SU-DHL-6 (cell line): ENCODE data around the gene OR9A2.

ENCODE experiments used
- H2AFZ ChIP-seq: fragments of 200-600 bp; sonication (generic); 2 replicates; pipeline ENCODE4 v1.6.1; 2014; ENCODE audit warnings: low read depth, mild to moderate bottlenecking, moderate library complexity, mixed read lengths, antibody characterized with exemption, low read length; ENCODE audit not compliant: severe bottlenecking
- H3F3A ChIP-seq: fragments of 200-600 bp; shearing (Covaris generic); 2 replicates; pipeline ENCODE4 v1.6.0; 2016; ENCODE audit warnings: antibody characterized with exemption, mild to moderate bottlenecking; ENCODE audit not compliant: insufficient read depth
- H3K27ac ChIP-seq: fragments of 200-600 bp; sonication (generic); 2 replicates; pipeline ENCODE4 v1.5.1; 2016; ENCODE audit warnings: low read depth, mild to moderate bottlenecking, low read length, moderate library complexity, mixed read lengths
- H3K27me3 ChIP-seq: fragments of 200-600 bp; sonication (generic), shearing (Covaris generic); 2 replicates; pipeline ENCODE4 v1.6.0; 2014; ENCODE audit warnings: mild to moderate bottlenecking, low read length
- H3K36me3 ChIP-seq: fragments of 200-600 bp; sonication (generic); 2 replicates; pipeline ENCODE4 v1.6.1; 2014; ENCODE audit warnings: mild to moderate bottlenecking, low read length, mixed read lengths
- H3K4me2 ChIP-seq: fragments of 300-600, 200-600 bp; shearing (Covaris generic), sonication (generic); 2 replicates; pipeline ENCODE4 v1.6.0; 2014; ENCODE audit warnings: low read length, low read depth, mild to moderate bottlenecking; ENCODE audit not compliant: poor library complexity, severe bottlenecking
- H3K4me3 ChIP-seq: fragments of 200-600 bp; sonication (generic); 2 replicates; pipeline ENCODE4 v1.5.1; 2014; ENCODE audit warnings: antibody characterized with exemption, low read length, mild to moderate bottlenecking, mixed read lengths; ENCODE audit not compliant: insufficient read depth, poor library complexity, severe bottlenecking
- H3K79me2 ChIP-seq: fragments of 200-600 bp; sonication (generic); 2 replicates; pipeline ENCODE4 v1.6.1; 2014; ENCODE audit warnings: mild to moderate bottlenecking, low read length, moderate library complexity; ENCODE audit not compliant: insufficient read depth
- H3K9ac ChIP-seq: fragments of 200-600 bp; sonication (generic); 2 replicates; pipeline ENCODE4 v1.7.0; 2014; ENCODE audit warnings: mild to moderate bottlenecking, low read length
- H3K9me2 ChIP-seq: fragments of 200-600 bp; sonication (generic); replicated peaks from 2 replicates; pipeline ENCODE4 v1.6.1; 2014; ENCODE audit warnings: low read length; ENCODE audit not compliant: insufficient read depth
- H3K9me3 ChIP-seq: fragments of 200-600 bp; sonication (generic); 2 replicates; pipeline ENCODE4 v1.6.1; 2014; ENCODE audit warnings: low read length, mixed read lengths; ENCODE audit not compliant: insufficient read depth
- H4K20me1 ChIP-seq: fragments of 200-600 bp; sonication (generic); 2 replicates; pipeline ENCODE4 v1.6.1; 2014; ENCODE audit warnings: low read depth, mild to moderate bottlenecking, antibody characterized with exemption, low read length, moderate library complexity, mixed read lengths
- CTCF ChIP-seq: fragments of 200-600 bp; sonication (generic); IDR thresholded peaks from one replicate; pipeline ENCODE4 v1.5.1; 2017; ENCODE audit warnings: antibody characterized with exemption, mild to moderate bottlenecking, low read length, moderate library complexity; ENCODE audit not compliant: insufficient read depth, poor library complexity, severe bottlenecking
- EZH2phosphoT487 ChIP-seq: fragments of 200-600 bp; sonication (generic), shearing (Covaris generic); conservative IDR thresholded peaks from 2 replicates; pipeline ENCODE4 v1.6.1; 2018; ENCODE audit warnings: mild to moderate bottlenecking, antibody characterized with exemption, low read length, moderate library complexity, mixed read lengths

The OR9A2 gene

DNA sequence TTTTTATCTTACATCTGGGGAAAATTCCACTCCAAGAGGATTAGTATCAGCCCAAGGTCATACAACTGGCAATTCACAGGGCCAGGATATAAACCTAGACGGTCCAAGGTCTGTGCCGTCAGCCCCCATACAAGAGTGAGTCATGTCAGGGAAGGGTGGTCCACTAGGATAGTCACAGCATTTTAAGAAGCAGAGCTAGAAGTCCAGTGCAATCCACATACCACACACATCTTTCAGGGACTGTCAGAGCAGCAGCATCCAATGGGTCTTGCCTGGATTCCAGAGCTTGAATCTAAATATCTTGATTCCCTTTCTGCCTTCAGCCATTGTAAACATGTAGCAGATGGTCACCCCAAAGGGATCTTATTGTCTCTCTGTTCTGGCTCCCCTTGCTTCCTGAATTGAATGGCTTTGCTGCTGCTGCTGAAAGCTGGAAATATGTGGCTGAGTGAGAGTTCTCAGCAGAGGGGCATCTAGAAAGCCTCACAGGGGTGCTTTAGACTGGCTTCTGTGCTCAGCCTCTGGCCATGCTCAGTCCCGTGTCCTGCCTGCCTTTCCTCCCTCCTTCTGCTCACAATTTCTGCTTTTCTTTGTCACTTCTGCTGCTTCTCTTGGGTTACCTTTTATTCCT lies 15.3 kb upstream of the OR9A2 start:
- TF ChIP-seq EZH2phosphoT487 (no peak), CTCF (no peak)
- Histone ChIP-seq H4K20me1 (no peaks in the 10 kb centered on the region), H2AFZ (no peak overlapping the region)

DNA sequence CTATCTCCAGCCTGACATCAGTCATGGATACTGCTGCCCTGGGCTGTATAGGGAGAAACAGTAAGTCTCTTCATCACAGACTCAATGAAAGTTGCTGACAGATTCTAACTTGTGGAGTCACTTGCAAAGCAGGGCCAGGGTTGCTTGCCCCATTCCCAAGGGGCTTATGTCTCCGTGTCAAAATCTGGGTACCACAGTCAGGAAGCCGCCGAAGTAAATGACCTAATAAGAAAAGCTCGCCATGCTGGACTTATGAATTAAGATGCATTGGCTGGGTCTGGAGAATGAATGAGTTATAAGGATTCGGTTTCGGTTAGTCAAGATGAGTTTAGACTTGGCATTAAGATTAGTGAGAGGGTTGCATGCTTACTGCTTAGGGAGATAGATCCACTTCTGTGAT lies 14.4 kb upstream of the OR9A2 start:
- no peak overlapping the region for H3K4me2 ChIP-seq
- H2AFZ ChIP-seq: no peak overlapping the region

More for the DNA sequence above, 15.3 kb upstream of the OR9A2 start:
- H3K27me3 ChIP-seq: no peaks in the 10 kb centered on the region
- H3K4me2 ChIP-seq: no peak overlapping the region
- no peaks in the 10 kb centered on the region for H3K9me2 ChIP-seq
- H3K4me3 ChIP-seq: no peak overlapping the region
- H3K9ac ChIP-seq: no peak overlapping the region
- no peaks in the 10 kb centered on the region for H3F3A ChIP-seq
- no peaks in the 10 kb centered on the region for H3K79me2 ChIP-seq
- H3K9me3 ChIP-seq: no peaks in the 10 kb centered on the region
- H3K27ac ChIP-seq: no peak overlapping the region
- H3K36me3 ChIP-seq: no peaks in the 10 kb centered on the region

DNA sequence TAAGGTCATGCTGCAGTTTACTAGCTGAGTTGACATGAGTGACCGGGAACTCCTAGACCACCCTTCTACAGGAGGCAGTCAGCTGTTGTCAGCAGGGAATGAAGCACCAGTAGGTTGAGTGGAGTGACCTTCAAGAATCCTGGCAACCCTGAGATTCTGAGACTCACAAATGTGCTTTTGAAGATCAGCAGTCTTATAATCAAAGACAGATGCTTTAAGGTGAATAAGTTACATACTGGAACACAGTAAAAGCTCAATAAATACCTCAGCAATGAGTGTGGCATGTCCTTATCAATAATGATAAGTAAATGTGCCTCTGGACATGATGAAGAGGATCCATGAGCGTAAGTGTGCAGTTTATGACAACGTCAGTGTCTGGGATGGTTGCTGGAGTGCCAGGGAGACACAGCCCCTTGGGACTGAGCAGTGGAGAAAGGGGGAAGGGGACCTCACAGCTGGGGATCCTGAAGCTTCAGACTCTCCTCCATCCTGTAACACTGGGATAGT lies 13.3 kb upstream of the OR9A2 start:
- TF ChIP-seq EZH2phosphoT487: no peak
- no peak for TF ChIP-seq CTCF
- Histone ChIP-seq H3K79me2 (no peaks in the 10 kb centered on the region), H3K9me3 (no peaks in the 10 kb centered on the region), H3K9ac (no peak overlapping the region), H3K9me2 (no peaks in the 10 kb centered on the region), H3K27ac (no peak overlapping the region), H3K4me3 (no peak overlapping the region), H3K36me3 (no peaks in the 10 kb centered on the region), H4K20me1 (no peaks in the 10 kb centered on the region), H3F3A (no peaks in the 10 kb centered on the region), H3K27me3 (no peaks in the 10 kb centered on the region), H3K4me2 (no peak overlapping the region), H2AFZ (no peak overlapping the region)

More for the DNA sequence above, 14.4 kb upstream of the OR9A2 start:
- no peaks in the 10 kb centered on the region for H3K36me3 ChIP-seq
- H3F3A ChIP-seq: no peaks in the 10 kb centered on the region
- no peaks in the 10 kb centered on the region for H3K79me2 ChIP-seq
- no peaks in the 10 kb centered on the region for H4K20me1 ChIP-seq
- no peaks in the 10 kb centered on the region for H3K9me2 ChIP-seq
- no peak overlapping the region for H3K4me3 ChIP-seq
- H3K27me3 ChIP-seq: no peaks in the 10 kb centered on the region
- H3K27ac ChIP-seq: no peak overlapping the region
- no peak for TF ChIP-seq CTCF
- TF ChIP-seq EZH2phosphoT487: no peak
- H3K9me3 ChIP-seq: no peaks in the 10 kb centered on the region
- H3K9ac ChIP-seq: no peak overlapping the region
